Peyer's patch (tissue), 4 donors: ENCODE measurements around the gene MYO3B. TPM values are rescaled to one million over a fixed set of nuclear protein-coding genes. Genes with fewer than 3 reads are reported as not detected.

Source experiments
- DNase-seq, 3 donors: peaks; one replicate each; pipeline ENCODE4 v3.0.0-alpha.2; 2017 to 2019
- H3K27ac ChIP-seq, 4 donors: fragments of 200-600 bp; sonication (generic); one replicate each; pipeline ENCODE4 v1.5.1; 2016 to 2019
- H3K27me3 ChIP-seq, 2 donors: fragments of 200-600 bp; sonication (generic); one replicate each; pipeline ENCODE4 v1.5.1; 2019
- H3K36me3 ChIP-seq, 3 donors: fragments of 200-600 bp; sonication (generic); one replicate each; pipeline ENCODE4 v1.5.1; 2016 to 2019
- H3K4me1 ChIP-seq, 4 donors: fragments of 200-600 bp; sonication (generic); one replicate each; pipeline ENCODE4 v1.5.1; 2016 to 2019
- H3K4me3 ChIP-seq, 4 donors: fragments of 200-600 bp; sonication (generic); 1 replicate in 3 of 4; 2 replicates in 1 of 4; pipeline ENCODE4 v1.5.1; 2016 to 2019; ENCODE audit warnings: mild to moderate bottlenecking in 1 of 4
- H3K9me3 ChIP-seq, 4 donors: fragments of 200-600 bp; sonication (generic); one replicate each; pipeline ENCODE4 v1.5.1; 2016 to 2019; ENCODE audit warnings: mild to moderate bottlenecking in 1 of 4
- CTCF ChIP-seq, 6 experiments: fragments of 450-650 bp in 4 of 6; fragments of 200-600 bp in 2 of 6; sonication (generic) in 1 of 6; IDR thresholded peaks; one replicate each; pipeline ENCODE4 v1.5.1; 2017 to 2019; ENCODE audit warnings: antibody characterized with exemption in 6 of 6, mild to moderate bottlenecking in 3 of 6, moderate library complexity in 1 of 6
- POLR2A ChIP-seq, 2 donors: fragments of 450-650 bp; IDR thresholded peaks; one replicate each; pipeline ENCODE4 v1.5.1; 2017; ENCODE audit warnings: antibody characterized with exemption in 2 of 2, mild to moderate bottlenecking in 2 of 2, moderate library complexity in 2 of 2
- total RNA-seq, 4 donors: library from RNA; depleted of rRNA; stranded (reverse); fragments of >200 nt; gene quantifications; one replicate each; pipeline ENCODE4 v1.1.0, GENCODE V29; 2016

The MYO3B gene
- total RNA-seq, 4 donors from 2014 or later = not detected

- DNase-seq = no peak
- Histone ChIP-seq H3K27me3 (no peaks in the 10 kb centered on the region), H3K36me3 (no peaks in the 10 kb centered on the region), H3K4me3 (no peak overlapping the region), H3K9me3 (no peaks in the 10 kb centered on the region), H3K27ac (no peak overlapping the region), H3K4me1 (no peaks in the 10 kb centered on the region)
- TF ChIP-seq CTCF (IDR thresholded peaks at IDR 0.05) (no peak), POLR2A (IDR thresholded peaks at IDR 0.05) (no peak)
These were observed 187.7 kb downstream of the MYO3B start for GRCh38 chr2:170365686-170366085.

- Histone ChIP-seq H3K27me3 (no peaks in the 10 kb centered on the region), H3K36me3 (no peaks in the 10 kb centered on the region), H3K27ac (no peak overlapping the region), H3K4me3 (no peak overlapping the region), H3K4me1 (no peaks in the 10 kb centered on the region), H3K9me3 (no peaks in the 10 kb centered on the region)
- TF ChIP-seq CTCF (IDR thresholded peaks at IDR 0.05) = no peak
- TF ChIP-seq POLR2A (IDR thresholded peaks at IDR 0.05) = no peak
- no peak for DNase-seq
These were observed 190.4 kb downstream of the MYO3B start for GRCh38 chr2:170368370-170368769.

GRCh38 chr2:170369228-170369627 is 191.3 kb downstream of the MYO3B start:
- no peak overlapping the region for H3K4me3 ChIP-seq
- TF ChIP-seq POLR2A (IDR thresholded peaks at IDR 0.05) (no peak), CTCF (IDR thresholded peaks at IDR 0.05) (no peak)
- no peak for DNase-seq
- H3K27ac ChIP-seq = no peak overlapping the region
- H3K36me3 ChIP-seq = no peaks in the 10 kb centered on the region
- no peaks in the 10 kb centered on the region for H3K4me1 ChIP-seq
- no peaks in the 10 kb centered on the region for H3K27me3 ChIP-seq
- no peaks in the 10 kb centered on the region for H3K9me3 ChIP-seq

- no peaks in the 10 kb centered on the region for H3K4me1 ChIP-seq
- no peaks in the 10 kb centered on the region for H3K36me3 ChIP-seq
- H3K27me3 ChIP-seq = no peaks in the 10 kb centered on the region
- no peaks in the 10 kb centered on the region for H3K9me3 ChIP-seq
- H3K27ac ChIP-seq = no peak overlapping the region
- no peak for DNase-seq
- peak in 2 of 6 experiments; percentile 33 to 35 for TF ChIP-seq CTCF (IDR thresholded peaks at IDR 0.05)
- TF ChIP-seq POLR2A (IDR thresholded peaks at IDR 0.05) = no peak
- no peak overlapping the region for H3K4me3 ChIP-seq
These were observed 191.9 kb downstream of the MYO3B start for GRCh38 chr2:170369894-170370293.

- no peak for DNase-seq
- Histone ChIP-seq H3K4me1 (no peaks in the 10 kb centered on the region), H3K9me3 (no peaks in the 10 kb centered on the region), H3K36me3 (no peaks in the 10 kb centered on the region), H3K27me3 (no peaks in the 10 kb centered on the region), H3K27ac (no peak overlapping the region), H3K4me3 (no peak overlapping the region)
- TF ChIP-seq CTCF (IDR thresholded peaks at IDR 0.05) = no peak
- TF ChIP-seq POLR2A (IDR thresholded peaks at IDR 0.05) = no peak
These were observed 193.5 kb downstream of the MYO3B start for GRCh38 chr2:170371231-170371998.
